ENCODE measurements around the gene RPIA. TPM values are rescaled to one million over a fixed set of nuclear protein-coding genes. Genes with fewer than 3 reads are reported as not detected.
"Not testable (repeated sequence)": the region's sequence is repeated elsewhere in the genome, so short reads cannot be mapped to it uniquely, and the experiment has no call there.

RPIA gene
- total RNA-seq, 1 donor from 2014 or later = 10.5 TPM

DNA sequence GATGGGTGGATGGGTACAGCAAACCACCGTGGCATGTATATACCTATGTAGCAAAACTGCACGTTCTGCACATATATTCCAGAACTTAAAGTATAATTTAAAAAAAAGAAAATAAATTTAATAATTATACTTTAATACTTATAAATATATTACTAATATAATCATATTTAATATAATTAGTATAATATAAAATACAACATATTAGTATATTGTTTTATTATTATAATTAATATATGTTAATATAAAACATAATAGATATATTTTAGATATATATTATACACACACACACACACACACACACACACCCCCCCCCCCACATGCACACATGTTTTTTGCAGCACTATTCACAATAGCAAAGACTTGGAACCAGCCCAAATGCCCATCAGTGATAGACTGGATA lies 29.8 kb downstream of the RPIA start:
- intact Hi-C loops (cut with DNase I) = no loop called here
- no peak for DNase-seq (ENCODE audit: low spot score)

DNA sequence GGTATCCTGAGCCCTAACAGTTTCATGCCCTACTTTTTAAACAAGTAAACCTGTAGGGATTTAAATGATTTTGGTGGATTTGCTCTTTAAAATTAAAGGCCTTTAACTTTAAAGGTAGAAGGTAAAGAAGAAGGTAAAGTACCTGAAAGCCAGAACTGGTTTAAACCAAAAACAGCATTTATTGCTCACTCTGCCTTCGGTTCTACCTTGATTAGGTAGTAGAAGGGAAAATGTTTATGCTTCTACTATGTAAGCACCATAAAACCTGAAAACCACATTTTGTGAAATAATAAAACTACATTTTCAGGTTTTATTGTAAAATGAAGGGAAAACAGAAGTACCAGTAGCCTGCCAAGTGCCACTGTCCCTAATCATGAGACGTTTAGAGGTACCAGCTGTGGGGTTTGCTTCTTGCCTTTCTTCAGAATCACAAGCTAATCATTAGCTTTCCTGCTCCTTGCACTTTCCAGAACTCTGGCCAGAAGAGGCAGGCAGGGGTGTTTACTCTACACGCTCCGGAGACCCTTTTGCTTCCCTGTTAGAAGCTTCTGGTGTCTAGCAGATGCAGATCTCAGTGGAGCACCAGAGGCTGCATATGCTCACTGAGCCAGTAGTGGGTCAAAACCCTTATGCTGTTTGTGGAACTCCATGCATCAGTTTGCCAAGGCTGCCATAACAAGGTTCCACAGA lies 33.3 kb downstream of the RPIA start:
- intact Hi-C loops (cut with DNase I) = no loop called here
- no peak for DNase-seq (ENCODE audit: low spot score)

DNA sequence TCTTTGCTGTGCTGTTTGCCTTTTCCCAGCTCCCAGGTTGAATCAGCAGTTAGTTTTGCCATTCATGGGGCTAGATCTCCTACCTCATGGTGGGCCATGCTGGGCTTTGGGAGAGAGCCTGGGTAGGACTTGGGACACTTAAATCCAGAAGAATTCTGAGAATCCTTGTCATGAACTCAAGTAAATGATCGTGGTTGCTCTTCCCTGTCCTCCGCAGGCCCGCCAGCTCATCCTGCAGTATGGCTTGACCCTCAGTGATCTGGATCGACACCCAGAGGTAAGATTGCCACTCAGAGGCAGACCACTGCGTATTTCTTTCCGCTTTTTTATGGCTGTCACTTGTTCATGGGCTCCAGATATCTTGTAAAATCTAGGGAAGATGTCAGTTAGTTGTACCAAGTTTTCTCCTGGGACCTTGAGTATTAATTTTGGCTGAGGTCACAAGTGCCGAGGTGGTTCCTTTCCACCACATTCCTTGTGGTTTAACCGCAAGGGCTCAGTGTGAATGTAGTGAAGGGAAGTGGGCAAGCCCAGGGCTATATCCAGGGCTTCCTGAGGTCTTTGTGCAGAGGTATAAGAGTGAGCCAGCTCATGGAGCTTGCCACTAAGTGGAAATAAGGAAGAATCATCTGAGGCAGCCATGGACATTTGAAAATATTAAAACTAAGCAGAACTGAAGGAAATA lies 37.7 kb downstream of the RPIA start:
- DNase-seq (ENCODE audit: low spot score) = no peak
- intact Hi-C loops (cut with DNase I) = no loop called here

DNA sequence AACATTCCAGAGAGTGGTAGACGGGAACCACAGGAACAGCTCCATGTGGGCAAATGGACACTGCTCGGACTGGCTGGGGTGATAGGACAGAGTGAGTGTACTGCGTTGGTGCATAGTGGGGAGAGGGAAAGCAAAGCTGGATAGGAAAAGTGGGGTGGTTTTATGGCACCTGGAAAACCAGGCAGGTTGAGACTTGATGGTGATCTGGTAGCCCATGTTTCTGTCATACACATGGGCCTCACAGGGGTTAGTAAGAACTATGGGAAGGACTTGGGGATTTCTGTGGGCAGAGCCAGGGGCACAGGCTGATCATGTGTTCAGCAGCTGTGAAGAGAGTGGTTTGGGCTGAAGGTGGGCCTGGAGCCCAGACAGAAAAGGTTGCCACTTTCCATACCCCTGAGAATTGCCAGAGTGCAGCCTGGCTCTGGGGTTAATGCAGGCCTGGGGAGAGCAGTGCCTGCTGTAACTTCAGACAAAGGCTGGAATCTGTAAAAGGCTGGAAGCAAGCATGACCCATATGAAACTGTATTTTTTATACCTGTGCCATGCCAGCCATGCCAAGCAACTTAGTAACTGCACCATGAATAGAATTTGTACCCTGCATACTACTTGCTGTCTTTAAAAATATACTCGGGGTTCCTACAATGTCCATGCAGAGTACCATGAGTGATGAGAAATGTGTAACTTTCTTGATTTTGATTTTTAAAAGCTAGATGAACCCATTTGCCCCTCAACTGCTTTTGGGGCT lies 41.9 kb downstream of the RPIA start:
- intact Hi-C loops (cut with DNase I) = no loop called here
- DNase-seq (ENCODE audit: low spot score) = no peak

DNA sequence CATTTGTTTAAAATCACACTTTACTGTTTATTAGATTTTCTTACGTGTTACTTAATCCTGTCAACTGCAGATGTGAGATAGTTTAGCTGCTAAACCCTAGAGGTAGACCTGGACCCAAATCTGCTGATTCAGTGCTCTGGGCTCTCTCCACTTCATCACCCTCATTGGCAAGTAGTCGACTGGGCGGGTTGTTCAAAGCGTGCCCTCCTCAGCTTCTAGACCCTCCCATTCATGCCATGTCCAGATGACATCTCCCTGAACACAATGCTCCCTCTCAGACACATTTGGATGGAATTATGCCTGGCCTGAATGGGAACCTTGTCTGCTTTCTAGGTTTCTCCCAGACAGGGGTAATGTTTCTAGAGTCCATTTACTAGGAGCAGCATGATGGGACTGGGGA lies 43.7 kb downstream of the RPIA start:
- intact Hi-C loops (cut with DNase I) = loop anchor here (5.0 kb wide), 3 partner anchors 43 to 137 kb away; partner anchors contain the start of gene RPIA
- no peak for DNase-seq (ENCODE audit: low spot score)

DNA sequence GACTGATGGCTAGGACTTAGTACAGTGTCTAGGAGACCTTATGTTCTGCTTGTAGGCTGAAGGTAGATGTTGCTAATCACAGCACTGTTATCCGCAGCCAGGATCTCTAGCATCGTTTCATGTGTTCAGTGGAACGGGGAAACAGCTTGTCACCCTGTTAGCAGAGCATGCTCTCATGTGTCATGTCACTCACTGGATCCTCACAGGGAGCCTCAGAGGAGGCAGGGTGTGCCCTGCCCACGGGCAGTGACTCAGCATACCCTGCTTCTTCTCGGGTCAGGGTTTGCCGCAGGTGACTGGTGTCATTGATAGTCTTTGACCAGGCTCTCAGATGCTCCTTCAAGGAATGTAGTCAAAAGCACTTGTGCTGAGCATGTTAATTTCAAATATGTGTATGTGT lies 44.4 kb downstream of the RPIA start:
- DNase-seq (ENCODE audit: low spot score) = no peak
- intact Hi-C loops (cut with DNase I) = loop anchor here (5.0 kb wide), 3 partner anchors 44 to 136 kb away; partner anchors contain the start of gene RPIA

DNA sequence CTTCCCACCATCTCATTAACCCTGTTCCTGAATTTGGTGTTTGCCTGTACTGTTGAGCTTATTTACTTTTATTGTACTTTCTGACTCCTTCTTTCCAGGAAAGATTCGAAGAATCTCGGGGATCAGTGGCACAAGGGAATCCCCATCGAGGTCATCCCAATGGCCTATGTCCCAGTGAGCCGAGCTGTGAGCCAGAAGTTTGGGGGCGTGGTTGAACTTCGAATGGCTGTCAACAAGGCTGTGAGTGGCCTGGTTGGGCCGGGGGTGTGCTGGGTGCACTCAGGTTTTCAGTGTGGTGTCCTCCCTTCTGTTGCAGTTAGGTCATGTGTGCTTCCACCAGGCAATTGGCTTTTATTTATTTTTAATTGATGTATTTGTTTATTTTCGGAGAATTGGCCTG lies 45.0 kb downstream of the RPIA start:
- no peak for DNase-seq (ENCODE audit: low spot score)
- intact Hi-C loops (cut with DNase I) = loop anchor here (5.0 kb wide), 3 partner anchors 44 to 136 kb away; partner anchors contain the start of gene RPIA

DNA sequence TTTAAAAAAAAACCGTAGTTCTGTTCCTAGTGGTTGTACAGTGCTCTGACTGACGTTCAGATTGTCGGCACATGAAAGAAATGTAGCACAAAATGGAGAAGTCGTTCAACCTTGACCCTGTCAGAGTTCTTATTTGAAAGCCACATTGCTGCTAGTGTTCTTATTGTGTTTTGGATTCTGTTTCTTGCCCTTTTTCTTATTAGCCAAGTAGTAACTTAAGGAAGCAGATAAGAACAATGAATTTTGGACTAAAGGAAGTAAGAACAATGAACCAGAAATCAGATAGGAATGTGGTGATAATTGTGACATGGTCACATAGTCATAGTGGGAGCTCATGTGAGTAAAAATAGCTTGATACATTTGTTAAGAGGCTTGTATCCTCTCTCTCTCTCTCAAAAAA lies 45.9 kb downstream of the RPIA start:
- no peak for DNase-seq (ENCODE audit: low spot score)
- intact Hi-C loops (cut with DNase I) = loop anchor here (5.0 kb wide), 3 partner anchors 45 to 135 kb away; partner anchors contain the start of gene RPIA

DNA sequence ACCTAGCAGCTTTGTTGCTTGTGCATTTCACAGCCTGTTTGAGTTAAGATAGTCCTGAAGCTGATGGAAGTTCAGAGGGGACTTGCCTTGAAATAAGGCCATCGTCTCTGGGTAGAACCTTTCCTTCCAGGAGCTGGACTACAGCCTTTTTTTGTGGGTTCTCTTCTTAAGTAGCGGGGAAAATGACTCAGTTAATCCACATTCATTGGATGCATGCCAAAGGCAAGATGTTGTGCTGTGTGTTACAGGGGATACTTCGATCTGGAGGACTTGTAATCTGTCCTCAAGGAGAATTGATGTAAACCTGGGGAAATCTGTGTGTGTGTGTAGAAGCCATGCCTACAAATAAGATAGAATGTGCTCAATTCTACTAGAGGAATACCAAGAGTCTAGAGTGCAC lies 46.8 kb downstream of the RPIA start:
- intact Hi-C loops (cut with DNase I) = loop anchor here (5.0 kb wide), 3 partner anchors 46 to 134 kb away; partner anchors contain the start of gene RPIA
- DNase-seq (ENCODE audit: low spot score) = no peak

DNA sequence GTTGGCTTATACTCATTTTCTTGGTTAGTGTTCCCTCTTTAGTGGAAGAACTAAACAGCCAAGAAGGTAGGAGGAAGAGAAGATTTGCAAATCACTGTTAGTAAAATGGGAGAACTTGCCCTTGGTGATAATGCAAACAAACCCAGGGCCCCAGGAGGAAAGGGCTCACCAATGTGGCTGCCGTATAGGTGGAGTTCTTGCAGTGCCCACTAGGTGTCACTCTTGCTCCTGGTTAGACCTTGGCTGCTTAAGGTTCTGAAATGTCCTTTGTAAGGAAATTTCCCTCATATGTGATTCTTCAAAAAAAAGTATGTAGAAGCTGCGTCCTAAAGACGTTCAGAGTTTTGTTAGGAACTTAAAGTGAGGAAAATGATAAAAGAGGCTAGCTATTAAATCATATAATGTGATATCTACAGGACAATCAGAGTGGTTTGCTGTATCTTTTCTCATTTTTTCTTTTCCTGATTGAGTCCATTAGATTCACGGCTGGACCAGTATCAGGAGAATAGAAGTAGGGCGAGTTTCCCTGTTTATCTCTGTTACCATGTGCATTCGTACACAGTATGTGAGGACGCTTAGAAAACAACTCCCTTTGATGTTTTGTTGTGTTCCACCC lies 48.6 kb downstream of the RPIA start:
- DNase-seq (ENCODE audit: low spot score) = no peak
- intact Hi-C loops (cut with DNase I) = loop anchor here (5.0 kb wide), 3 partner anchors 48 to 132 kb away; partner anchors contain the start of gene RPIA

DNA sequence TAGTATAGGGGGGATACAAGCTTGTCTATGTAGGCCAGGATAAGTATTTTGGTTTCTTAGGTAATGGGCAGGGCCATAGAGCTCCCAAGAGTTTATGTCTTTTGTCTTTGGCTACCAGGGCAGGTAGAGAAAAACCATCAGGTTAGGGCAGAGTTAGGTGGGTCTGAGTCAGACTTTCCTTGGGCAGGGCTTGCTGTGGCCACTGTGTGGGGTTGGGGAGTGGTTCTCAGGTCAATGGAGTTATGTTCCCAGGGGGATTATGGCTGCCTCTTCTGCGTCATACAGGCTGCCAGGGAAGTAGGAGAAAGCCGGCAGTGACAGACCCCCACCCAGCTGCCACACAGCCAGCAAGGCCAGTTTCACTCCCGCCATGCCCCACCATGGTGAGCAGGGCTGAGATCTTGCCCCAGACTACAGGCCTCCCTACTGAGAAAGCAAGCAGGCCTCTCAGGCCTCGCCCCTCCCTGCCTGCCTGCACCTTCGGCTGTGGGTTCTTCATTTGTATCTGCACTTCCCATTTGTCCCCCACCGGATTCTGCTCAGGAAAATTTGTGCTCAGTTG lies 55.5 kb downstream of the RPIA start:
- DNase-seq (ENCODE audit: low spot score) = no peak
- intact Hi-C loops (cut with DNase I) = no loop called here

DNA sequence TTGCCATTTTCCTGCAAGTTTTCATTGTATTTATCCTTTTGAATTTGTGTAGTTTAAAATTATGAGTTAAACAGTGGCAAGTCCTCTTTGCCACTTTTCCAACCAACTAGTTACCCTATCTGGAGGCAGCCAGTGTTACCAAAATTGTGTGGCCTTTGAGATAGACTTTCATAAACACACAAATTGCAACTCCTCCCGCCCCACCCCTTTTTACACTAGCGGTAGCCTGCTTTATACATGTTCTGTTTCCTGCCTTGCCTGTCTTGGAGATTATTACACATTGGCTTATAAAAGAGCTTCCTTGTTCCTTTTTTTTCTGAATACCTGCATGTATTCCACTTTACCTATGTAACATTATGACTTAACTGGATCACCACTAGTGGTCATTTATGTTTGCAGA lies 56.5 kb downstream of the RPIA start:
- intact Hi-C loops (cut with DNase I) = no loop called here
- DNase-seq (ENCODE audit: low spot score) = no peak

DNA sequence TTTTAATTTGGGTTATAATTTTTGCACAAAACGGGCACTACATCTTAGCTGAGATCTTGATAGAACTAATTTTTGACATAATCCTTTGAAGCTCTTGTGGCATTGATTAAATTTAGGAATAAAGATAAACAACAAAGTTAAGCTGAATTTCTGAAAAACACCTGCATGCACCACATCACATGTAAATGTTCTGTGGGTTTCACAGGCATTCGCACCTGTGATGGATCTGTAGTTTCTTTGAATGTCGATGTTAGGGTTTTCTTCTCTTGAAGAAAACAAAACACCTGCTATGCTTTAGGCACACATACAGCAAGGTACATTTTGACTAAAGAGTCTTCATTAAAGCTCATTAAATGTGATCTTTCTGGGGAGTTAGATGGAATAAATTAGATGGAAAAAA lies 60.3 kb downstream of the RPIA start:
- DNase-seq (ENCODE audit: low spot score) = no peak
- intact Hi-C loops (cut with DNase I) = no loop called here

DNA sequence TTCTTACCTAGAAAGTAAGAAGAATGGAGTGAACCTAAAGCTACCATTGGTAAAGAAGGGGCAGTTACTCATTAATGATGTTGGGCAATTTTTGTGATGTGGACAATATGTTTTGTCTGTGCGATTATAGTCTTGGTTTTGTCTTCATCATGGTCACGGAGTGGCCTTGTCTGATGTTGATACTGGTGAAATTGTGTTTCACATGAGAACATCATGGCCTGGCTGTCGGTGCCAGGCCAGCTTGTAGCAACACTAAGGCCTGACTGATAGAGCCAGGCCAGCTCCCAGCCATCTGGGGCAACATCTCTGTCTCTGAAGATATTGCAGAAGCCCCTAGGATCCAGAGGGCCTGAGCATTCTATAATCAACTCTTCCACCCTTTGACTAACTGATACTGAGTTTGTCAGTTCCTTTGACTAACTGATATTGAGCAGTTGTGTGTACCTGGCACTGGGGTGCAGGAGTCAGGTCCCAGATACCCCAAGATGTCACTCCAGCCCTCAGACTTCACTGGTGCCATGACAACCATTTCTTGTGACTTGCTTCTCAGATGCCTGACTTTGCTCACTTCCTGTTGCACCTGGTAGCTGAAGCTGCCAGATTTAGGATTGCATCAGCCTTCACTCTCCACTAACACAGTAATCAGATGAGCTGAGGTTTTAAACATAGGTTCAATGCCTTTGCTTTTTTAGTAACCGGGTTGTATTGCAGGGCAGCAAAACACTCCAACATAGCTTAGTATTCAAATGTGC lies 62.5 kb downstream of the RPIA start:
- intact Hi-C loops (cut with DNase I) = no loop called here
- DNase-seq (ENCODE audit: low spot score) = no peak

DNA sequence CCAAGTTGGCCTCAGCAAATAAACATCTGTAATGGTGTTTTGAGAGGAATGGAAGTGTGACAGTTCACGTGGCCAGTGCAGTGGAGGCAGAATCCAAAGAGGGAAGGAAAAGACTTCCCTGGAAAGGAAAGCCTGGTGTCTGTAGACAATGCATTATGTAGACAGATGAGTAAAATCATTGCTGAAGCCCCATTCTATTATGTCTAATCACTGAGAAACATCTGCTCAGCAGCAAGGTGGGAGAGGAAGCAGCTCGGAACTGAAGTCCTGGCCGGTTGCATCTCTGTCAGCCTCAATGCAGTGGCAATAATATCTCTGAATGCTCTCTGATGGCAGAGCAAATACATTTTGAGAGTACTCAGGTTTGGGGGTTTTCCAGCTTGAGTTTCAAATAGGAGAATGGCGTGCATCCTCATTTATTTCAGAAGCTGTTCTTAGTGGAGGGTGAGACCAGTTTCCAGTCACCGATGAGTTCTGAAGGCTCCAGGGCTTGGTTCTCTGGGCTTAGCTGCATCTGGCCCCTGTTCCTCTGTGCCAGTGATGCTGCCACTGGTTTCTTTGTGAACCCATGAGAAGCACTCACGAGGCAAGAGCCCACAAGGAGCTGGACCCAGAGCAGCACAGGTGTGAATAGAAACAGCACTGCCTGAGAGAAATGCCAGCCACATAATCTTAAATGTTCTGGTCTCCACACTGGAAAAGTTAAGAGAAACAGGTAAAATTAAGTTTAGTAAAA lies 63.3 kb downstream of the RPIA start:
- no peak for DNase-seq (ENCODE audit: low spot score)
- intact Hi-C loops (cut with DNase I) = no loop called here

DNA sequence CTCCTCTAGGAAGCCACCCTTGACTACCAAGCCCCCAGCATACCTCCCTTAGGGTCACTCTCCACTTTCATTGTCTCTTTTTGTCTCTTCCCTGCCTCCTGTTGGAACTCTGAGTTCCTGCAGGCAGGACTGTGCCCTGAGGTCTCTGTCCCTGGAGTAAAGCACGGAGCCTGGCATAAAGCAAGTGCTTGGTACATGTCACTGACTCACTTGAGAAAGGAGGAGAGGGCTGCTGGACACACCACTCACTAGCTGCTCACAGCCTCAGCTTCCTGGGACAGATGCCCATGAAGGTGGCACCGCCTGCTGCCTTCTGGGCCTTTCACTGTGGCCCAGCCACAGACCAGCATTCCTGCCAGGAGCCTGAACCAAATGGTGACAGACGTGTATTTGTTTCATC lies 64.4 kb downstream of the RPIA start:
- DNase-seq (ENCODE audit: low spot score) = no peak
- intact Hi-C loops (cut with DNase I) = no loop called here

DNA sequence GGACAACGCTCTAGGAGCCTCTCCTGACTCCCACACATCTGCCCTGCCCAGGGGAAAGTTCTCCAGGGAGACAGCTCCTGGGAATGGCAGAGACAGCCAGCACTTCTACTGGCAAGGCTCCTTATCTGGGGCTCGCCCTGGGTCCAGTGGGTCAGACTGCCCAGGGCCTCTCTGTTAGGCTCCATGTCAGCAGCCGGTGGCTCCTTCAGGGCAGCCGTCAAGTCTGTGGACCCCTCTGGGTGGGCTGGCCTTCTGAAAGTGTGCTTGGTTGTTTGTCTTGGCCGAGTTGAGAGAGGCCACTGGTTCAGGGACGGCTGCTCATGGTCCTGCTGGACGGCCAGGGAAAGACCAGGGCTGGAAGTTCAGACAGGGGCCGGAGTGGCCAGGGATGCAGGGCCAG lies 65.6 kb downstream of the RPIA start:
- no peak for DNase-seq (ENCODE audit: low spot score)
- intact Hi-C loops (cut with DNase I) = no loop called here

DNA sequence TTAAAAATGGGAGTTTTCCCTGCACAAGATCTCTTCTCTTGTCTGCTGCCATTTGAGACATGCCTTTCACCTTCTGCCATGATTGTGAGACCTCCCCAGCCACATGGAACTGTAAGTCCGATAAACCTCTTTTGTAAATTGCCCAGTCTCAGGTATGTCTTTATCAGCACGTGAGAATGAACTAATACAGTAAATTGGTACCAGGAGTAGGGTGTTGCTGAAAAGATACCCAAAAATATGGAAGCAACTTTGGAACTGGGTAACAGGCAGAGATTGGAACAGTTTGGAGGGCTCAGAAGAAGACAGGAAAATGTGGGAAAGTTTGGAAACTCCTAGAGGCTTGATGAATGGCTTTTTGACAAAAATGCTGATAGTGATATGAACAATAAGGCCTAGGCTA lies 67.2 kb downstream of the RPIA start:
- DNase-seq (ENCODE audit: low spot score); intact Hi-C loops (cut with DNase I): not testable (repeated sequence)

All from cardiac septum (tissue), 1 donor.